GM19035 (cell line): ENCODE results near the gene SREBF1.

Experiments
- ATAC-seq: cut with Tn5 transposase; IDR thresholded peaks from one replicate; pipeline ENCODE4 v1.9.1; 2021; ENCODE audit not compliant: unreplicated experiment

SREBF1 gene

GRCh38 chr17:17836818-17837379 lies at the start of gene SREBF1:
Gene SREBF1, minus strand, starts transcription at chr17:17836986. Its CDS starts 169 bp downstream, at chr17:17836817.
- peak; percentile 29 for ATAC-seq

- no peak for ATAC-seq
Measured at GRCh38 chr17:17886226-17886625, 49.4 kb upstream of the SREBF1 start.

- ATAC-seq: no peak
Measured at GRCh38 chr17:17884391-17885357, 47.9 kb upstream of the SREBF1 start.

- no peak for ATAC-seq
Measured at GRCh38 chr17:17883801-17884200, 47.0 kb upstream of the SREBF1 start.

- ATAC-seq: no peak
Measured at GRCh38 chr17:17882082-17882581, 45.3 kb upstream of the SREBF1 start.

- ATAC-seq: no peak
Measured at GRCh38 chr17:17880577-17881196, 43.9 kb upstream of the SREBF1 start.

- no peak for ATAC-seq
Measured at GRCh38 chr17:17877529-17878358, 41.0 kb upstream of the SREBF1 start.

GRCh38 chr17:17876959-17877528 lies 40.3 kb upstream of the SREBF1 start:
- no peak for ATAC-seq

- no peak for ATAC-seq
Measured at GRCh38 chr17:17874478-17874877, 37.7 kb upstream of the SREBF1 start.

- ATAC-seq: no peak
Measured at GRCh38 chr17:17873450-17873991, 36.7 kb upstream of the SREBF1 start.

GRCh38 chr17:17872547-17873345 lies 36.0 kb upstream of the SREBF1 start:
- no peak for ATAC-seq

- no peak for ATAC-seq
Measured at GRCh38 chr17:17871913-17872312, 35.1 kb upstream of the SREBF1 start.

- ATAC-seq: no peak
Measured at GRCh38 chr17:17870247-17870646, 33.5 kb upstream of the SREBF1 start.

- no peak for ATAC-seq
Measured at GRCh38 chr17:17868641-17869522, 32.1 kb upstream of the SREBF1 start.

GRCh38 chr17:17866897-17867296 lies 30.1 kb upstream of the SREBF1 start:
- no peak for ATAC-seq

- ATAC-seq: no peak
Measured at GRCh38 chr17:17866425-17866824, 29.6 kb upstream of the SREBF1 start.

GRCh38 chr17:17865035-17865434 lies 28.2 kb upstream of the SREBF1 start:
- no peak for ATAC-seq

- ATAC-seq: no peak
Measured at GRCh38 chr17:17860766-17861107, 24.0 kb upstream of the SREBF1 start.
